GM18520 (cell line): ENCODE data around the gene GPR15.
"Not testable (repeated sequence)": the region's sequence is repeated elsewhere in the genome, so short reads cannot be mapped to it uniquely, and the experiment has no call there.

Experiments used
- ATAC-seq: cut with Tn5 transposase; IDR thresholded peaks from one replicate; pipeline ENCODE4 v1.9.1; 2021; ENCODE audit not compliant: unreplicated experiment

Gene GPR15

GRCh38 chr3:98556164-98557130, 24.7 kb downstream of the GPR15 start:
- peak; percentile 65 for ATAC-seq

GRCh38 chr3:98557324-98558010, 25.7 kb downstream of the GPR15 start:
- peak; percentile 18 for ATAC-seq

- no peak for ATAC-seq
These were observed 26.5 kb downstream of the GPR15 start for GRCh38 chr3:98558100-98558827.

- not testable (repeated sequence) for ATAC-seq
These were observed 28.0 kb downstream of the GPR15 start for GRCh38 chr3:98559769-98560168.

DNA sequence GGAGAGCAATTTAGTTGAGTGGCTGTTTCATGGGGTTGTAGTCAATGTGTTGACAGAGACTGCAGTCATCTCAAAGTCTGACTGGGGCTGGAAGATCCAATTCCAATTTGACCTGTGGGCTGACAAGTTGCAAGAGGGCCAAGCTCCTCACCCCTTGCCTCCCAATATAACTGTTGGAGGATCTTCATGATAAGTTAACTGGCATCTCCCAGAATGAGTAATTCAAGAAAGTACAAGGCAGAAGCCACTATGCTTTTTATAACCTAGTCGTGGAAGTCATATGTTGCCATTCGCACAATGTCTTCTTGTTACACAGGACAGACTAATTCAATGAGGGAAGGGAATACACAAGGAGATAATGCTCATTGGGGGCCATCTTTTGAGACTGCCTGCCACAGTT, 29.1 kb downstream of the GPR15 start:
- no peak for ATAC-seq

GRCh38 chr3:98561727-98562521, 30.1 kb downstream of the GPR15 start:
- ATAC-seq = no peak

- ATAC-seq = peak; percentile 43
These were observed 32.0 kb downstream of the GPR15 start for GRCh38 chr3:98563661-98564281.

- peak; percentile 18 for ATAC-seq
These were observed 32.7 kb downstream of the GPR15 start for GRCh38 chr3:98564282-98565005.

DNA sequence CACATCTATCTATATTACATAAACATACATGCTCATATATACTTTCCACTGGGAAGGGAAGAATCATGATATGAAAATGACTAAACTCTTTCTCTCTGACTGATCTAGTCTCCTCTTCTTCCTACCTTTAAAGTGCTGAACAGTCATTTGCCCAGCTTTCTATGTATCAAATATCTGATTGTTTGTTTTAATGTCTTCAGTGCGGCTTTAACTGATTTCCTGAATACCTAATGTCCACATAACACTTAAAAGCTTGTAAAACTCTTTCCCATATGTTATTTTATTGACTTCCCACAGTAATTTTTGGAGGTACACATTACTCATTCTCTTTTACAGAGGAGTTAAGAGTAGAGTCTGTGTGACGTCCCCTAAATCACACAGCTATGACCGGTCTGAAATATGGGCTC, 33.5 kb downstream of the GPR15 start:
- no peak for ATAC-seq

- ATAC-seq = no peak
These were observed 34.1 kb downstream of the GPR15 start for GRCh38 chr3:98565843-98566242.

- peak; percentile 11 for ATAC-seq
These were observed 36.0 kb downstream of the GPR15 start for GRCh38 chr3:98567666-98568270.

DNA sequence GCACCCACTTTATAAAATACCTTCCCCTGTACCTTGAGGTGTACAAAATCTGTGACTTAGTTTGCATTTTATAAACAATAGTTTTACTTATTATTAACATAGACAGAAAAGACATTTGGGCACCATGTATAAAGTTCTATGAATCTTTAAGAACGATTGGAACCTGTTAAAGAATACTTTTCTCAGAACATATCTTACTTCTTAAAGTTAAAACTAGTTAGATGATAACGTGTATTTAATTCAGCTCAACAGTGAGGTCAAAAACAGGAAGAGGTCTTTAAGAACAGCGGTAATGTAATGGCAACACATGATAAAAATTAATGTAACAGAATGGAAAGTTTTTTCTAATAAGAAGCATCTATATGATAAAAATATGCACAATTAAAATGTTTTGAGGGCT, 36.6 kb downstream of the GPR15 start:
- no peak for ATAC-seq

DNA sequence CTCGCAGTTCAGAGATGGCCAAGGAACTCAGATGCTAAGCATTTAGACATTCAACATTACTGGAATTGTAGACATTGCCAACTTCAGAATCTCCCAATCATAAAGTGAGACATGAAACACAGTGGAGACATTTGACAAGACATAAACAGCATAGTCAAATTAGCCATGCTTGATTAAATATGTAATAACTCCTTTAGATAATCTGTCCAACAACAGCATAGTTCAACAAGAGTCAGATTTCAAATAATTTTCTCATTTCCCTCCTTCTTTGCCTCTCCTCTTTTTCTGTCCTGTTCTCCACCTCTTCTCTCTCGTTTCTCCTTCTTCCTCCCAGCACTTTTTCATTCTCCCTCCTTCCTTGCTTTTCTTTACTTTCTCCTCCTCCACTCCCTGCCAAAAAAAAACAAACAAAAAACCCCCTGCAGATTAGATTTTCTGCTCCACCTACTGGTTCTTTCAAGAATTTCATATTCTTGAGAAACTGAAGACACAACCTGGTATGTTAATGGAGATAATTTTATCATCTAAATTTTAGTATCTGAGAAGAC, 41.5 kb downstream of the GPR15 start:
- peak; percentile 35 for ATAC-seq

GRCh38 chr3:98574132-98574531, 42.4 kb downstream of the GPR15 start:
- no peak for ATAC-seq

GRCh38 chr3:98577178-98577895, 45.6 kb downstream of the GPR15 start:
- ATAC-seq = no peak

DNA sequence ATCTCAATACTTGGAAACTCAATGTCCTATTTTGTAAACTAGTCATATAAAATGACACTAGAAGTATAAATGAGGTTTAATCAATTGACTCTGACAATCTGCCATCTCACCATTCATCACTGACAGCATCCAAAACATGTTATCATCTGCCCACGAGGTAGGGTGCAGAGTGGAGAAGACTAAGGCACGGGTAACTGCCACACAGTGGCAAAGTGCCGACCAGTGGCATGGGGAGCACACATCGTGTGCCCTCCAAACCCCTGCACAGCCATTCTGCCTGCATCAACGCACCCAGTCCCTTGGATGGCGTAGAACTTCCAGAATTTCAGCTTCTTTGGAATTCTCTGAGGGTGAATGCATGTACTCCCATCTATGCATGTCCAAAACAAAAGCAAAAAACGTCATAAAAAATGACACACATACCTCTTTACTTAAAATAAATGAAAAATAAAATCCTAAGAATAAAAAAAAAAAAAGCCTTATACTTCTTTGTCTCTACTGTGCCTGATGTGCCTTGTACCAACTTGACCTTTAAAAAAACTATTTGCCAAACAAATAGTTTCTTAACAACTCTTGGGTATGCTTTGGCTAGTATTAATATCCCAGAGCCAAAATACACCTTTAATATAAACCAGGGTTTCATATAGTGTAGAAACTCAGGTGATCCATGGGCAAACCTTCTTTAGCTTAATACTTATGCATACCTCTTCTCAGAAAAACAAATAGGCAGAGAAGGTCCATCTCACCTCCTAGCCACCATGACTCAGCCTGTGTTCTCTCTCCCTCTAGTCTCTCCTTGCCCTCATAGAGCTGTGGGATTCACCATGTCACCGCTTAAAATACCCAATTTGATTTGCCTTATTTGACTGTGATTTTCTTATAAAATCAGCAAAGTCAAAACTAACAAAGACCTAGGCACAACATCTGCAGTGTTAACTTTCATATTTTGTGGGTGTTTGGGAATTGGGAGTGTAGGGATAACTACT, 48.9 kb downstream of the GPR15 start:
- ATAC-seq = no peak

DNA sequence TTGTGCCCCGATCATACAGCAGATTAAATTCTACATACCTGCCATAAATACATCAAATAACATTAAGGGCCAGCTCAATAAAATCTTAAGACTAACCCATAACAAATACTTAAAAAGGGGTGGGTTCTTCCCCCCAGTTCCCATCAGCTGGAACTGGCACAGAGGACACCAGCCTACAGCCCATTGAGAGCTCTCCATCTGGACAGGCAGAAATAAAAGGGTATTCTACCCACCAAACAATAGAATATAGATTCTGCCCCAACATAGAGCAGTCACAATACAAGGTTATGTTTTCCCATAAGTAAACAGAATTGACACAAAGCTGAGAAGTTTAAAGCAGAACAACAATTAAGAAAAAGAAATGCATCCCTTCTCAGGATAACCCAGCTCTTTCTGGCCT, 49.7 kb downstream of the GPR15 start:
- ATAC-seq = no peak
